Measurements from ENCODE around the gene PDZRN4.

- TF ChIP-seq EGR1 (IDR thresholded peaks at IDR 0.05), result no peak
- no peak for TF ChIP-seq CREB1 (IDR thresholded peaks at IDR 0.05; ENCODE audit: low read depth)
These were observed 245.3 kb downstream of the PDZRN4 start for GRCh38 chr12:41433460-41433859.
